ENCODE data around the gene SSUH2. TPM values are rescaled to one million over a fixed set of nuclear protein-coding genes. Genes with fewer than 3 reads are reported as not detected.

SSUH2 gene
- total and polyA plus RNA-seq, 2 experiments from 2014 or later = 19.7 to 21.3 TPM

- Histone ChIP-seq H3K4me2 (peak overlapping the region; percentile 69), H2AFZ (no peak overlapping the region), H3K79me2 (peaks cover 5% of the 10 kb centered on the region), H3K4me1 (ENCODE audit: insufficient read depth) (peaks cover 55% of the 10 kb centered on the region), H4K20me1 (ENCODE audit: insufficient read depth, poor library complexity, severe bottlenecking) (no peaks in the 10 kb centered on the region), H3K27me3 (no peaks in the 10 kb centered on the region), H3K9me2 (replicated peaks; ENCODE audit: insufficient read depth) (no peaks in the 10 kb centered on the region), H3K9me3 (ENCODE audit: low read depth) (no peaks in the 10 kb centered on the region), H3K36me3 (replicated peaks; ENCODE audit: insufficient read depth, low read depth) (no peaks in the 10 kb centered on the region), H3K27ac (peak overlapping the region; percentile 99), H3K4me3 (no peak overlapping the region)
- 72% methylated on average over 12 of the region's 12 CpGs for WGBS (ENCODE audit: low lambda C conversion rate, missing lambda C conversion rate)
- peak; percentile 70 for DNase-seq (ENCODE audit: low spot score)
- TF ChIP-seq EZH2phosphoT487 (IDR thresholded peaks at IDR 0.05; ENCODE audit: low read depth, severe bottlenecking, unreplicated experiment) (no peak), EZH2 (IDR thresholded peaks at IDR 0.05; ENCODE audit: borderline replicate concordance) (no peak), CTCF (IDR thresholded peaks at IDR 0.05; ENCODE audit: poor library complexity) (no peak)
Observed at GRCh38 chr3:8651418-8652323, 7.1 kb upstream of the SSUH2 start.

- Histone ChIP-seq H3K9me2 (replicated peaks; ENCODE audit: insufficient read depth) (no peaks in the 10 kb centered on the region), H3K27ac (peak overlapping the region; percentile 99), H4K20me1 (ENCODE audit: insufficient read depth, poor library complexity, severe bottlenecking) (no peaks in the 10 kb centered on the region), H3K4me1 (ENCODE audit: insufficient read depth) (peaks cover 52% of the 10 kb centered on the region), H3K36me3 (replicated peaks; ENCODE audit: insufficient read depth, low read depth) (no peaks in the 10 kb centered on the region), H3K9me3 (ENCODE audit: low read depth) (no peaks in the 10 kb centered on the region), H3K4me2 (peak overlapping the region; percentile 62), H3K79me2 (peaks cover 5% of the 10 kb centered on the region), H3K27me3 (no peaks in the 10 kb centered on the region), H3K4me3 (no peak overlapping the region), H2AFZ (no peak overlapping the region)
- 58% methylated on average over 13 of the region's 13 CpGs for WGBS (ENCODE audit: low lambda C conversion rate, missing lambda C conversion rate)
- TF ChIP-seq CTCF (IDR thresholded peaks at IDR 0.05; ENCODE audit: poor library complexity) (no peak), EZH2phosphoT487 (IDR thresholded peaks at IDR 0.05; ENCODE audit: low read depth, severe bottlenecking, unreplicated experiment) (no peak), EZH2 (IDR thresholded peaks at IDR 0.05; ENCODE audit: borderline replicate concordance) (no peak)
- no peak for DNase-seq (ENCODE audit: low spot score)
Observed at GRCh38 chr3:8650583-8651416, 6.2 kb upstream of the SSUH2 start.

GRCh38 chr3:8649757-8650156 lies 5.2 kb upstream of the SSUH2 start:
- Histone ChIP-seq H3K27me3 (no peaks in the 10 kb centered on the region), H2AFZ (no peak overlapping the region), H3K4me2 (no peak overlapping the region), H3K9me3 (ENCODE audit: low read depth) (no peaks in the 10 kb centered on the region), H3K4me3 (no peak overlapping the region), H3K27ac (peak overlapping the region; percentile 99), H3K4me1 (ENCODE audit: insufficient read depth) (peaks cover 48% of the 10 kb centered on the region), H3K79me2 (peaks cover 5% of the 10 kb centered on the region), H3K36me3 (replicated peaks; ENCODE audit: insufficient read depth, low read depth) (no peaks in the 10 kb centered on the region), H4K20me1 (ENCODE audit: insufficient read depth, poor library complexity, severe bottlenecking) (no peaks in the 10 kb centered on the region), H3K9me2 (replicated peaks; ENCODE audit: insufficient read depth) (no peaks in the 10 kb centered on the region)
- no peak for DNase-seq (ENCODE audit: low spot score)
- TF ChIP-seq EZH2phosphoT487 (IDR thresholded peaks at IDR 0.05; ENCODE audit: low read depth, severe bottlenecking, unreplicated experiment) (no peak), EZH2 (IDR thresholded peaks at IDR 0.05; ENCODE audit: borderline replicate concordance) (no peak), CTCF (IDR thresholded peaks at IDR 0.05; ENCODE audit: poor library complexity) (no peak)
- WGBS (ENCODE audit: low lambda C conversion rate, missing lambda C conversion rate) = 94% methylated on average over 5 of the region's 5 CpGs
